ENCODE data around the gene IL13. TPM values are rescaled to one million over a fixed set of nuclear protein-coding genes. Genes with fewer than 3 reads are reported as not detected.
A peak's percentile ranks its signal among the peaks of the same experiment; 100 is the strongest.

The IL13 gene
- total RNA-seq, 1 experiment from 2014 or later: not detected

DNA sequence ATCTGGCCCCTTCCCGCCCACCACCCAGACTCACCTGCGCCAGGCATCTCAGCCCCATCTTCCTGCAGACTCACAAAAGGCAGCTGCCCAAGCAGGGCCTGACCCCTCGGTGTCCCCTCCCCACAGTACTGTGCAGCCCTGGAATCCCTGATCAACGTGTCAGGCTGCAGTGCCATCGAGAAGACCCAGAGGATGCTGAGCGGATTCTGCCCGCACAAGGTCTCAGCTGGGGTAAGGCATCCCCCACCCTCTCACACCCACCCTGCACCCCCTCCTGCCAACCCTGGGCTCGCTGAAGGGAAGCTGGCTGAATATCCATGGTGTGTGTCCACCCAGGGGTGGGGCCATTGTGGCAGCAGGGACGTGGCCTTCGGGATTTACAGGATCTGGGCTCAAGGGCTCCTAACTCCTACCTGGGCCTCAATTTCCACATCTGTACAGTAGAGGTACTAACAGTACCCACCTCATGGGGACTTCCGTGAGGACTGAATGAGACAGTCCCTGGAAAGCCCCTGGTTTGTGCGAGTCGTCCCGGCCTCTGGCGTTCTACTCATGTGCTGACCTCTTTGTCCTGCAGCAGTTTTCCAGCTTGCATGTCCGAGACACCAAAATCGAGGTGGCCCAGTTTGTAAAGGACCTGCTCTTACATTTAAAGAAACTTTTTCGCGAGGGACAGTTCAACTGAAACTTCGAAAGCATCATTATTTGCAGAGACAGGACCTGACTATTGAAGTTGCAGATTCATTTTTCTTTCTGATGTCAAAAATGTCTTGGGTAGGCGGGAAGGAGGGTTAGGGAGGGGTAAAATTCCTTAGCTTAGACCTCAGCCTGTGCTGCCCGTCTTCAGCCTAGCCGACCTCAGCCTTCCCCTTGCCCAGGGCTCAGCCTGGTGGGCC is 1.9 kb downstream of the IL13 start:
- Mint-ChIP-seq H3K27ac (ENCODE audit: unreplicated experiment) (no peak overlapping the region), H3K27me3 (ENCODE audit: insufficient read depth, unreplicated experiment) (no peaks in the 10 kb centered on the region), H3K4me3 (ENCODE audit: unreplicated experiment) (no peak overlapping the region), H3K9me3 (ENCODE audit: unreplicated experiment) (no peaks in the 10 kb centered on the region), H3K4me1 (ENCODE audit: low read depth, unreplicated experiment) (peaks cover 8% of the 10 kb centered on the region), H3K36me3 (ENCODE audit: insufficient read depth, unreplicated experiment) (no peaks in the 10 kb centered on the region)
- no peak for DNase-seq
- intact Hi-C loops (cut with micrococcal nuclease; ENCODE audit: unreplicated experiment): loop anchor here (5.0 kb wide), 1 partner anchor 162 kb away; no protein-coding TSS in a partner anchor
- no TSS peak for BruUV-seq (replicated peaks)
- TF ChIP-seq CTCF (IDR thresholded peaks at IDR 0.05; ENCODE audit: insufficient read depth in 1 of 2, low read depth in 1 of 2, low read length in 1 of 2, severe bottlenecking in 1 of 2, unreplicated experiment in 1 of 2): no peak
- ChIA-PET POLR2A (no interaction called here), CTCF (no interaction called here)
- H3K4me1 ChIP-seq: peaks cover 13% of the 10 kb centered on the region
- H3K9me3 ChIP-seq: no peaks in the 10 kb centered on the region
- no peak overlapping the region for H3K4me3 ChIP-seq (ENCODE audit: low read depth, low read length)
- no peaks in the 10 kb centered on the region for H3K27me3 ChIP-seq (replicated peaks; ENCODE audit: control insufficient read depth, insufficient read depth, low read length)
- no peaks in the 10 kb centered on the region for H3K36me3 ChIP-seq (ENCODE audit: control insufficient read depth, insufficient read depth, low read length)

- ChIA-PET POLR2A (no interaction called here), CTCF (interaction anchor here (1.1 to 1.3 kb wide), 3 partner anchors 8 to 159 kb away, joined by 3 to 6 read pairs (median 4); no protein-coding TSS in a partner anchor)
- intact Hi-C loops (cut with micrococcal nuclease; ENCODE audit: unreplicated experiment): loop anchor here (5.0 kb wide), 1 partner anchor 161 kb away; no protein-coding TSS in a partner anchor
- Mint-ChIP-seq H3K4me3 (ENCODE audit: unreplicated experiment) (no peak overlapping the region), H3K27me3 (ENCODE audit: insufficient read depth, unreplicated experiment) (no peaks in the 10 kb centered on the region), H3K36me3 (ENCODE audit: insufficient read depth, unreplicated experiment) (peaks cover 7% of the 10 kb centered on the region), H3K9me3 (ENCODE audit: unreplicated experiment) (no peaks in the 10 kb centered on the region), H3K4me1 (ENCODE audit: low read depth, unreplicated experiment) (peaks cover 16% of the 10 kb centered on the region), H3K27ac (ENCODE audit: unreplicated experiment) (no peak overlapping the region)
- TF ChIP-seq CTCF (IDR thresholded peaks at IDR 0.05; ENCODE audit: insufficient read depth in 1 of 2, low read depth in 1 of 2, low read length in 1 of 2, severe bottlenecking in 1 of 2, unreplicated experiment in 1 of 2): peak in 1 of 2 experiments; percentile 2
- Histone ChIP-seq H3K36me3 (ENCODE audit: control insufficient read depth, insufficient read depth, low read length) (no peaks in the 10 kb centered on the region), H3K4me3 (ENCODE audit: low read depth, low read length) (no peak overlapping the region), H3K9me3 (no peaks in the 10 kb centered on the region), H3K27me3 (replicated peaks; ENCODE audit: control insufficient read depth, insufficient read depth, low read length) (no peaks in the 10 kb centered on the region), H3K4me1 (peaks cover 20% of the 10 kb centered on the region)
- no TSS peak for BruUV-seq (replicated peaks)
- DNase-seq: peak in 1 of 2 experiments; percentile 29
Observed at GRCh38 chr5:132661231-132662003, 3.4 kb downstream of the IL13 start.

DNA sequence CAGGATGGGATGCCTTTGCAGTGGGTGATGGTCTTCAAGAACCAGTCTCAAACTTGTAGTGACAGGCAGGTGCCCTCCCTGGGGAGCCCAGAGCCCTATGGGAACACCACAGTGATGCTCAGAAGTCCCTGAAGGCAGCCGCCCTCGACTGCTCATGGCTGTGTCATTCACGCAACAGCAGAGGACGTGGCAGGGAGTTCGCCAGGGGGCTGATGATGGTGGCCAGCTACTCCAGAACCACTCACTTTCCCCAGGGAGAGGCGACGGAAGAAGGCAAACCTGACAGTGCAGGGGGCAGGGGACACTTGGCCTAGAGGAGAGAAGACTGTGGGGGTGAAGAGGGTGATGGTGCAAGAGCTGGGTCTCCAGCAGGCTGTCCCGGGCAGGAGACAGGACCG is 4.0 kb downstream of the IL13 start:
- peaks cover 7% of the 10 kb centered on the region for H3K36me3 Mint-ChIP-seq (ENCODE audit: insufficient read depth, unreplicated experiment)
- no peak for TF ChIP-seq CTCF (IDR thresholded peaks at IDR 0.05; ENCODE audit: insufficient read depth in 1 of 2, low read depth in 1 of 2, low read length in 1 of 2, severe bottlenecking in 1 of 2, unreplicated experiment in 1 of 2)
- DNase-seq: no peak
- no TSS peak for BruUV-seq (replicated peaks)
- H3K9me3 Mint-ChIP-seq (ENCODE audit: unreplicated experiment): no peaks in the 10 kb centered on the region
- peaks cover 22% of the 10 kb centered on the region for H3K4me1 Mint-ChIP-seq (ENCODE audit: low read depth, unreplicated experiment)
- H3K4me3 ChIP-seq (ENCODE audit: low read depth, low read length): no peak overlapping the region
- intact Hi-C loops (cut with micrococcal nuclease; ENCODE audit: unreplicated experiment): loop anchor here (5.0 kb wide), 1 partner anchor 160 kb away; no protein-coding TSS in a partner anchor
- H3K9me3 ChIP-seq: no peaks in the 10 kb centered on the region
- no peaks in the 10 kb centered on the region for H3K27me3 ChIP-seq (replicated peaks; ENCODE audit: control insufficient read depth, insufficient read depth, low read length)
- H3K4me3 Mint-ChIP-seq (ENCODE audit: unreplicated experiment): no peak overlapping the region
- no peaks in the 10 kb centered on the region for H3K36me3 ChIP-seq (ENCODE audit: control insufficient read depth, insufficient read depth, low read length)
- ChIA-PET POLR2A (no interaction called here), CTCF (interaction anchor here (1.1 to 1.3 kb wide), 3 partner anchors 8 to 158 kb away, joined by 3 to 6 read pairs (median 4); no protein-coding TSS in a partner anchor)
- H3K27me3 Mint-ChIP-seq (ENCODE audit: insufficient read depth, unreplicated experiment): no peaks in the 10 kb centered on the region
- H3K4me1 ChIP-seq: peaks cover 26% of the 10 kb centered on the region
- no peak overlapping the region for H3K27ac Mint-ChIP-seq (ENCODE audit: unreplicated experiment)

Data from Caco-2 (cell line).